HG03025 (cell line): ENCODE measurements around the gene KDM4D.
"Not testable (repeated sequence)": the region's sequence is repeated elsewhere in the genome, so short reads cannot be mapped to it uniquely, and the experiment has no call there.

ENCODE experiments used
- ATAC-seq: cut with Tn5 transposase; IDR thresholded peaks from one replicate; pipeline ENCODE4 v1.9.1; 2021; ENCODE audit warnings: mild to moderate bottlenecking, moderate library complexity; ENCODE audit not compliant: unreplicated experiment, low FRiP score

Gene KDM4D

GRCh38 chr11:94973099-94973968 is at the start of gene KDM4D, which contains the start of gene CWC15:
Gene KDM4D, plus strand, starts transcription at chr11:94973709. Its CDS starts 23,664 bp downstream, at chr11:94997373.
Gene CWC15, minus strand, starts transcription at chr11:94973556. Its CDS starts 1,371 bp downstream, at chr11:94972185.
- peak; percentile 100 for ATAC-seq

- no peak for ATAC-seq
Observed at GRCh38 chr11:94924171-94924572, 49.3 kb upstream of the KDM4D start.

GRCh38 chr11:94924612-94925011 is 48.9 kb upstream of the KDM4D start:
- no peak for ATAC-seq

DNA sequence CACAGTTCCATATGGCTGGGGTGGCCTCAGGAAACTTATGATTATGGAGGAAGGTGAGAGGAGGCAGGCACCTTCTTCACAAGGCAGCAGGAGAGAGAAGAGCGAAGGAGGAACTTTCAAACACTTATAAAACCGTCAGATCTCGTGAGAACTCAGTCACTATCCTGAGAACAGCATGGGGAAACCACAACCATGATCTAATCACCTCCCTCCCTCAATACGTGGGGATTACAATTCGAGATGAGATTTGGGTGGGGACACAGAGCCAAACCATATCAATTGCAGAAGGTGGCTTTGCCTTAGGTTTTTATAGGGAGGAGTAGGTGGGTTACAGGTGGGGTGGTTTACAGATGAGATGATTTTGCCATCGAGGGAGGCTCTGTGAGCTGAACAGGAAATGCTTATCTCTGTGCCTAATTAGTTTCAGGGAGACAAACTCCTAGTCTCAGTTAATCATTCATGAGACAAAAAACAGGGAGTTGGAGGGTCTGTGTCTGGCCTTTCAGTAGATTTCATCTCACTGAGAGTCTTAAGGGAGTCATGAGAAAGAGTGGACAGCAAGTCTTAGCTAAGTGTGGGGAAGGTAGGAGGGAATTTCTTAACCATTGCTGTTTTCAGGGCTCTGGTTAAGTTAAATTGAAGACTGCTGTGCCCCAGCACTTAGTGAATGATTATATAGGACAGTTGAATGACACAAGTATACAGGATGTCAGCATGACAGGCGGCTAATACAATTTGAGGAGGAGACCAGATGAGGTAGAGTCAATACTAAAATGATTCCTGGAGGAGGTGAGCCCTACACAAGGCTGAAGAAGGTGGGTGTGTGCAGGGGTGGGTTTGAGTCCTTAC is 47.9 kb upstream of the KDM4D start:
- no peak for ATAC-seq

DNA sequence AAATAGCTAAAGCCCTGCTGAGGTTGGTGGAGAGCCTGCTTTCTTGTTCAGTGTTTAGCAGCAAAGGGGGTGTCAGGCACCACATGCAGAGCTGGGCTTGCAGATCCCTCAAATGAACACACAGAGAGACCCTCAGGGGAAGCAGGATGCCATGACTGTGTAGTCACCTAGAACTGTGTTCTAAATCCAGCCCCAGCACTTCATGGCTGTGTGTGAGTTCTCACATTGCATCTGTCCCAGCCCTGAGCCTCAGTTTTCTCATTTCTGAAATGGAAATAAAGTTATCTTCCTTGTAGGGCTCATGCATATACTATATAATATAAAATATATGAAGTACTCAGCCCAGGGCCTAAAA is 47.3 kb upstream of the KDM4D start:
- no peak for ATAC-seq

GRCh38 chr11:94926698-94927237 is 46.7 kb upstream of the KDM4D start:
- no peak for ATAC-seq

DNA sequence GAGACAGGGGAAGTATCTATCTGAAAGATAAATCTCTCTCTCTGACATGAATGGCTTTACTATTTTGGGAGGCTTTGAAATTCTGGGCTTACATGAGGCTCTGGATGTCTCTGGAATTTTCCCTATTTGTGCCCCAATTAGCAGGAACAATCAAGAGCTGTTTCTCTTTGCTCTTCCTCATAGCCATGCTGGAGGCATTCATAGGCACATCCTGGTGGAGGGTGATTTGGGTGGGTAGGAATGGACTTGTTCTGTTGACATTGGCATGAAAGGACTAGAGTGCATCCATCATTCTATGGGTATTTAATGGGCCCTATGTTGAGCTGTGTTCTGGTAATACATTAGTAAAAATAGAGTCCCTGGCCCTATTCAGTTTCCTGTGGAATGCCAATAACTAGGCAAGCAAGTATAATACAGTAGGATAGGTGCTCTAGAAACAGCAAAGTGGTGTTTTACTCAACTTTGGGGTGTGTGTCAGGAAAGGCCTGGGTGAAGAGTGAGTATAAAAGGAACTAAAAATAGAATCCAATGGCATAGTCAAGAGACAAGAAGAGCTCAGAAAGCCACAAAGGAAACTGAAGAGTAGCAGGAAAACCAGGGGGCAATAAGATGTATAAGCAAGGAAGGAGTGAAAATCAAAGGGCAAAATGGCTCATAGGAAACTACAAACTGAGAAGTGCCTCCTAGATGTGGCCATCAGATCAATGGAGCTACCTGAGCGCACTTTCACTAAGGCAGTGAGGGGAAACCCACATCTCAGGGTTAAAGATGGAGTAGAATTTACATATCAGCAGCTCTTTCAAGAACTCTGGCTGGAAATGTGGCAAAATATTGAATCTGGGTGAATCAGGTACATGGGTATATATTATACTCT is 45.2 kb upstream of the KDM4D start:
- no peak for ATAC-seq

DNA sequence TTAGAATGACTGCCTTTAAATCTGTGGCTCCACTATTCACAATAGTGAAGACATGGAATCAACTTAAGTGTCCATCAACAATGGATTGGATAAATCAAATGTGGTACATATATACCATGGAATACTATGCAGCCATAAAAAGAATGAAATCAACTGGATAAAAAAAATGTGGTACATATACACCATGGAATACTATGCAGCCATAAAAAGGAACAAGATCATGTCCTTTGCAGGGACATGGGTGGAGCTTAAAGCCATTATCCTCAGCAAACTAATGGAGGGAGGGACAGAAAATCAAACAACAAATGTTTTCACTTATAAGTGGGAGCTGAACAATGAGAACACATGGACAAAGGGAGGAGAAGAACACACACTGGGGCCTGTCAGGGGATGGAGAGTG is 41.4 kb upstream of the KDM4D start:
- not testable (repeated sequence) for ATAC-seq

GRCh38 chr11:94932503-94932902 is 41.0 kb upstream of the KDM4D start:
- ATAC-seq: no peak

GRCh38 chr11:94933223-94934130 is 40.0 kb upstream of the KDM4D start:
- no peak for ATAC-seq

DNA sequence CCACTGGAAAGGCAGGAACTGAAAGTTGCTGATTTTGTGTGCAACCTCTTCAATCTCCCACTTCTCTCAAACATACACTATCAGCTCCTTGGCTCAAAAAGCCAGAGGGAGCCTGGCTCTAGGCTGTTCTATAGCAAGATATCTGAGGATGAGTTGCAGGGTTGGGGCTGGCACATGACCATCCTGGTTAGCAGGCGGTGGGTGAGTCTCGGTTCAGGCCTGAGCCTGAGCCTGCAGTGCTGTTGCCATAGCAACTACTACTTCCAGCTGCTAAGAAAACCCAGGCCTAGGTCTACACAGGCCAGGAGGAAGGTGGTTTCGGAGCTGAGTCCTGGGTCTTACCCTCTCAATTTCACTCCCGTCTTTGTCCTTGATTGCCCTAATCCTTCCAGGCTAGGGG is 39.1 kb upstream of the KDM4D start:
- no peak for ATAC-seq

DNA sequence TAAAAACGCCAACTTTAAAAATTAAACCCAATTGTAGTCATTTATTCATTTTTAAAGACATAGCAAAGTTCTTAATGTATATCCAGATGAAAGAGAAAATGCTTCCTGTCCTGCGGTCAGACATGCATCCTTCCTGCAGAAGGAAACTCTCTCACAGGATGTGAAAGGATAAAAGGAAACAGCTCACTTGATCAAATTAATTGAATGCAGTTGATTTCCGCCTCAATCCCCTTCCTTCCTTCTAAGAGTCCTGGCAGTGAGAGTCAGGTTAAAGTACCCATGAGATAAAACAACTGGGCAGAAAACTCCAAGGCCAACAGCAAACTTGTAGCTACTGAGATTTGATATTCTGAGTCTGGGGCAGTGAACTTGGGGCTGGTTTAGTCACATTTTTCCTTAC is 38.7 kb upstream of the KDM4D start:
- ATAC-seq: no peak

- ATAC-seq: no peak
Observed at GRCh38 chr11:94938095-94939055, 35.1 kb upstream of the KDM4D start.

GRCh38 chr11:94939346-94939745 is 34.2 kb upstream of the KDM4D start:
- no peak for ATAC-seq

DNA sequence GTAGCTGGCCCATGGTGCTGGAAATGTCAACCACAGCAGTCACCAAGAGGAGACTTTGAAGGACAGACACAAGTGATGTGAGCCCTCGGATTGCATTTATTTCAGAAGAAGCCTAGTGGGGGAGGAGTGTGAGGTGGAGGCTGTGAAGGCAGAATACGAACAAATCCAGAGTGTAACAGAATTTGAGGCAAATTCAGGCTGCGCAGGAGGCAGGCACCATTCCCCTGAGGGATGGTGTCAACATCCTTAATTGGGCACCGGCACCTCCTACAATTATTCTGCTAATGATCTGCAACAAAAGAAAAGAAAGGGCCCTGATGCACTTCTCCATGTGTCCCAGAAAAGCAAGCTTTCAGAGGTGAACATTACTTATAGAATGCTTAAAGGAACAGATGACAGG is 32.4 kb upstream of the KDM4D start:
- no peak for ATAC-seq

GRCh38 chr11:94946812-94947211 is 26.7 kb upstream of the KDM4D start:
- ATAC-seq: no peak

DNA sequence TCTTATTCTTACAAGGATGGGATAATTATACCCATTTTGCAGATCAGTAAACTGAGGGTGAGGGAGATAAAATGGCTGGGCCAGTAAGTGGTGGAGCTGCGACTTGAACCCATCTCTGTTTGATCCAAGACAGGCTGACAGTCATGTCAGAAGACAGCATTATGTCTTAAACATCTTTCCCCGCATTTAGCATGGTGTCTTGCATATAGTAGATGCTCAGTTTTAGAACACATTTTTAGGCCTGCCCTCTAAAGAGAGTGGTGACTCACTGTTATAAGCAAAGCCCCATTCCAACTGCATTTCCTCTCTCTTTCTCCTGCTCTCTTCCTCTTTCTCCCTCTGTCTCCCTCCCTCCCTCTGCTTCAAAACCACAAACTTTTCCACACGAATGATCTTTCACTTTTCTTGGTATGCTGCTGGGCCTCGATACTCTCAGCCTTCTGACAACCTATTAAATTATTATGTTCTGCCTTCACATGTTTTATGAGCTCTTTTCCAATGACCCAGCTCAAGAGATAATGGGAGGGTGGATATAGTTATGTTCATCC is 25.4 kb upstream of the KDM4D start:
- ATAC-seq: no peak

- no peak for ATAC-seq
Observed at GRCh38 chr11:94954753-94955152, 18.8 kb upstream of the KDM4D start.
